Pancreas (tissue), 10 donors: ENCODE measurements around the gene RXYLT1. TPM values are rescaled to one million over a fixed set of nuclear protein-coding genes. Genes with fewer than 3 reads are reported as not detected.

ENCODE experiments used
- ATAC-seq, 4 donors: fragments of 200-7000 bp; cut with Tn5 transposase; one replicate each; pipeline versions ENCODE4 v1.8.0 to v1.9.1; 2020; ENCODE audit warnings: mild to moderate bottlenecking in 4 of 4, moderate library complexity in 4 of 4
- DNase-seq, 6 donors: peaks; one replicate each; pipeline ENCODE4 v3.0.0-alpha.2; 2020
- FAIRE-seq: peaks from 2 replicates; lab custom pipeline; 2012; peaks lifted over from hg19 to GRCh38; lab: Jason Lieb, UNC
- H3K27ac ChIP-seq, 4 donors: fragments of 200-600 bp; sonication (generic); 1 replicate in 3 of 4; 2 replicates in 1 of 4; pipeline versions ENCODE4 v1.5.0 to v1.8.0; 2020
- H3K27me3 ChIP-seq, 4 donors: fragments of 200-600 bp; one replicate each; pipeline ENCODE4 v1.8.0; 2021
- H3K36me3 ChIP-seq, 3 donors: fragments of 200-600 bp; sonication (generic) in 1 of 3; one replicate each; pipeline versions ENCODE4 v1.5.0 to v1.8.0; 2020 to 2021
- H3K4me1 ChIP-seq, 3 donors: fragments of 200-600 bp; one replicate each; pipeline ENCODE4 v1.8.0; 2021
- H3K4me3 ChIP-seq, 4 donors: fragments of 200-600 bp; sonication (generic) in 2 of 4; one replicate each; pipeline versions ENCODE4 v1.5.0 to v1.8.0; 2020 to 2021
- H3K9me3 ChIP-seq, 4 donors: fragments of 200-600 bp; one replicate each; pipeline ENCODE4 v1.8.0; 2021
- CTCF ChIP-seq, 4 donors: fragments of 200-600 bp; sonication (generic) in 3 of 4; IDR thresholded peaks; one replicate each; pipeline versions ENCODE4 v1.5.0 to v1.8.0; 2021; ENCODE audit warnings: antibody characterized with exemption in 4 of 4
- WGBS, 2 donors: extraction: QIAGEN DNeasy Blood & Tissue Kit; methylation state at CpG; one replicate each; pipeline ENCODE4 v1.1.7; 2013; 5-methylcytosine and 5-hydroxymethylcytosine counted together
- intact Hi-C, 3 donors: fragments of 100-400 bp; cut with DNase I; formaldehyde crosslinking; loops; one replicate each; pipeline versions ENCODE4 v1.11.1 to v1.14.2; 2022
- polyA plus RNA-seq, 2 donors: library from polyadenylated mRNA; stranded (reverse); fragments of 200-250 nt; gene quantifications; one replicate each; pipeline ENCODE4 v1.2.3, GENCODE V29; 2013
- total RNA-seq, 6 donors: library from RNA; stranded (reverse); fragmentation: NEBNext Ultra II Directional in 4 of 6; extraction: Animal tissue kit (Norgen Biotek cat#: 25700) in 4 of 6; gene quantifications; one replicate each; pipeline versions ENCODE4 v1.2.1 to v1.2.4, GENCODE V29; 2021 to 2023
- donor health status: healthy with polysubstance abuse.
- donor health status: DM: no; HTN: no; CAD: no; lungs with moderate emphysema.
- donor health status: DM: no; HTN: no; CAD: no.
- donor health status: control.
- donor health status: control.
- donor health status: Bipolar disorder and iron deficiency.
- donor health status: DM: yes; HTN: yes; CAD: no.
- donor health status: DM: no; HTN: no; CAD: no.
- donor health status: DM: no; HTN: no; CAD: no.
- donor health status: DM: yes; HTN: yes; CAD: no.

RXYLT1 gene
- total and polyA plus RNA-seq, 8 donors: 8.1 to 13.3 (median 11.9) TPM

- peak overlapping the region in 3 of 4 donors; percentile 9 to 30 (median 13) for H3K27ac ChIP-seq
- ATAC-seq: peak; percentile 23 to 39 (median 30)
- no peaks in the 10 kb centered on the region for H3K27me3 ChIP-seq
- no peak overlapping the region for H3K4me3 ChIP-seq
- no peaks in the 10 kb centered on the region for H3K36me3 ChIP-seq
- no peak for FAIRE-seq
- H3K4me1 ChIP-seq: peaks cover 2 to 14% (median 8%) of the 10 kb centered on the region in 3 donors
- H3K9me3 ChIP-seq: no peaks in the 10 kb centered on the region
- WGBS, 2 donors: 55 to 59% methylated on average over 6 of the region's 6 CpGs
- TF ChIP-seq CTCF (IDR thresholded peaks at IDR 0.05): no peak
- DNase-seq: no peak
- intact Hi-C loops: no loop called here
Measured at GRCh38 chr12:63857771-63858670, 78.3 kb downstream of the RXYLT1 start.

Other genes starting within 250 kb of the RXYLT1 start
- 1 to 10 TPM; 1.8 to 3.4 (median 2.2) TPM for gene DPY19L2, start 111.4 kb upstream of the RXYLT1 start, total RNA-seq
- 10 to 100 TPM in 1 of 2 donors, 1 to 10 TPM in 1; 6.6 to 13.8 TPM for gene DPY19L2, start 111.4 kb upstream of the RXYLT1 start, polyA plus RNA-seq
- 10 to 100 TPM in 2 of 6 donors, 1 to 10 TPM in 4; 6.7 to 13.3 (median 8.8) TPM for gene SRGAP1, start 64.8 kb downstream of the RXYLT1 start, total RNA-seq
- gene SRGAP1, start 64.8 kb downstream of the RXYLT1 start, polyA plus RNA-seq: 1 to 10 TPM; 2.5 to 4.7 TPM